ENCODE data around the gene RNF121. TPM values are rescaled to one million over a fixed set of nuclear protein-coding genes. Genes with fewer than 3 reads are reported as not detected.

The RNF121 gene
- total RNA-seq, 1 donor from 2014 or later = 21.1 TPM

DNA sequence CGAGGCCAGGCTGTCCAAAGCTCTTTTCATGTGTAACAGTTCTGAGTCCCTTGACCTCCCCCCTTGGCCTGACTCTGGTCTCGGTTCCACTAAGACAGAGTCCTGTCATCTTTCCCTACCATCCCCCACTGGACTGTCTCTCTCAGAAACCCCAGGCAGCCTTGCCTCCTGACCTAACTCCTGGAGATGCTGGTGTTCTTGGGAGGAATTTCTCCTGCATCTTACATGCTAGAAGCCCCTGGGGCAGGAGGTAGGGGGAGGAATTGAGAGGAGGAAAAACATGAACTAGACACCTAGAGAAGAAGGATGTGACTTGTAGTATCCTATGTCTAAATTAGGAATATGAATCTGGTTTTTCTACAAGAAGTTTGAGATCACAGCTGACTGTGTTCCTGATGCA lies 69.2 kb downstream of the RNF121 start:
- Histone ChIP-seq H3K4me1 (peaks cover 22% of the 10 kb centered on the region), H3K9me3 (no peaks in the 10 kb centered on the region), H3K4me3 (no peak overlapping the region), H3K27ac (no peak overlapping the region), H3K36me3 (peaks cover 0 to 19% of the 10 kb centered on the region in 2 donors), H3K27me3 (no peaks in the 10 kb centered on the region)
- TF ChIP-seq POLR2AphosphoS5 (IDR thresholded peaks at IDR 0.05; ENCODE audit: insufficient read depth in 1 of 2, low read depth in 1 of 2) (no peak), POLR2A (IDR thresholded peaks at IDR 0.05) (no peak)
- TF ChIP-seq, protein P1, sequence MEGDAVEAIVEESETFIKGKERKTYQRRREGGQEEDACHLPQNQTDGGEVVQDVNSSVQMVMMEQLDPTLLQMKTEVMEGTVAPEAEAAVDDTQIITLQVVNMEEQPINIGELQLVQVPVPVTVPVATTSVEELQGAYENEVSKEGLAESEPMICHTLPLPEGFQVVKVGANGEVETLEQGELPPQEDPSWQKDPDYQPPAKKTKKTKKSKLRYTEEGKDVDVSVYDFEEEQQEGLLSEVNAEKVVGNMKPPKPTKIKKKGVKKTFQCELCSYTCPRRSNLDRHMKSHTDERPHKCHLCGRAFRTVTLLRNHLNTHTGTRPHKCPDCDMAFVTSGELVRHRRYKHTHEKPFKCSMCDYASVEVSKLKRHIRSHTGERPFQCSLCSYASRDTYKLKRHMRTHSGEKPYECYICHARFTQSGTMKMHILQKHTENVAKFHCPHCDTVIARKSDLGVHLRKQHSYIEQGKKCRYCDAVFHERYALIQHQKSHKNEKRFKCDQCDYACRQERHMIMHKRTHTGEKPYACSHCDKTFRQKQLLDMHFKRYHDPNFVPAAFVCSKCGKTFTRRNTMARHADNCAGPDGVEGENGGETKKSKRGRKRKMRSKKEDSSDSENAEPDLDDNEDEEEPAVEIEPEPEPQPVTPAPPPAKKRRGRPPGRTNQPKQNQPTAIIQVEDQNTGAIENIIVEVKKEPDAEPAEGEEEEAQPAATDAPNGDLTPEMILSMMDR (IDR thresholded peaks at IDR 0.05) = no peak
- no peak for DNase-seq (ENCODE audit: extremely low spot score in 2 of 2)
- intact Hi-C loops (cut with DNase I) = no loop called here

DNA sequence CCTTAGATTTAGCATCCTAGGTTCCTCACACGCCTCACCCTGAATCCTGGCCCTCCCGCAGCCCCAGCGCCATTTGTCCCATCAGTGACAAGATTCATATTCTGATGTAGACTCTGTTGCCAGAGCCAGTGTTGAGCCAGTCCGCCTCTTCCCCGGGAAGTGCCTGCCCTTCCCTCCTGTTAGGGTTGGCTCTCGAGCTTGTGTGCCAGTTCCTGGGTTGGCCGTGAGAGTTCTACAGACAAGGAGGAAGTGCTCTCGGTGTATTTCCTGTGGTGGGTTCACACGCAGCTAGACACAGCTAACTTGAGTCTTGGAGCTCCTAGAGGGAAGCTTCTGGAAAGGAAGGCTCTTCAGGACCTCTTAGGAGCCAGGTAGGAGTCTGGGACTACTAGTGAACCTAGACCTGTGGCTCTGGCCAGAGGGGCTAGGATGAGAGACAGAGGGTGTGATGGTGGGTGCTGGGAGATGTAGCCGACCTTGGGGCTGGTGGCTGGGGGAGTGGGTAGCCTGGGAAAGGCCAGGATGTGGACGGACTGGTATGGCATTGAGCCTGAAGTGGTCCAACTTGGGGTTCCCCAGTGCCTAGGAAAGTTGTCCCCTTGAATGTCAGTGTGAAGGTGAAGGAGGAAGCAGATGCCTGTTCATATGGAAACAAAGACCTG lies 69.9 kb downstream of the RNF121 start, which contains the start of gene IL18BP:
IL18BP (plus strand) TSS at position 261 of the 662 bp plus-strand sequence. CDS start 1,076 bp downstream, outside the sequence.
- H3K27ac ChIP-seq = peak within 1 kb of the TSS; percentile 31
- no peak for DNase-seq (ENCODE audit: extremely low spot score in 2 of 2)

DNA sequence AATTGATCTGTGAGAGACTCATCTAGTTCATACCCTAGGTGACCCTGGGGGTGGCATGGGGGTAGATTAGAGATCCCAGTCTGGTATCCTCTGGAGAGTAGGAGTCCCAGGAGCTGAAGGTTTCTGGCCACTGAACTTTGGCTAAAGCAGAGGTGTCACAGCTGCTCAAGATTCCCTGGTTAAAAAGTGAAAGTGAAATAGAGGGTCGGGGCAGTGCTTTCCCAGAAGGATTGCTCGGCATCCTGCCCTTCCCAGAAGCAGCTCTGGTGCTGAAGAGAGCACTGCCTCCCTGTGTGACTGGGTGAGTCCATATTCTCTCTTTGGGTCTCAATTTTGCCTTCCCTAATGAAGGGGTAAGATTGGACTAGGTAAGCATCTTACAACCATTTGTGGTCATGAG lies 70.5 kb downstream of the RNF121 start:
- Histone ChIP-seq H3K36me3 (peaks cover 4 to 32% of the 10 kb centered on the region in 2 donors), H3K27ac (peak overlapping the region; percentile 31), H3K27me3 (no peaks in the 10 kb centered on the region), H3K9me3 (no peaks in the 10 kb centered on the region), H3K4me3 (peak overlapping the region; percentile 12 to 36), H3K4me1 (peaks cover 22% of the 10 kb centered on the region)
- DNase-seq (ENCODE audit: extremely low spot score in 2 of 2) = peak in 1 of 2 donors; percentile 86
- intact Hi-C loops (cut with DNase I) = no loop called here
- TF ChIP-seq POLR2A (IDR thresholded peaks at IDR 0.05) (no peak), POLR2AphosphoS5 (IDR thresholded peaks at IDR 0.05; ENCODE audit: insufficient read depth in 1 of 2, low read depth in 1 of 2) (no peak)
- TF ChIP-seq, protein P1 (IDR thresholded peaks at IDR 0.05) = no peak

More for the DNA sequence above, 69.9 kb downstream of the RNF121 start, which contains the start of gene IL18BP:
- intact Hi-C loops (cut with DNase I) = no loop called here
- Histone ChIP-seq H3K27me3 (no peaks in the 10 kb centered on the region), H3K4me1 (peaks cover 22% of the 10 kb centered on the region), H3K36me3 (peaks cover 1 to 26% of the 10 kb centered on the region in 2 donors), H3K9me3 (no peaks in the 10 kb centered on the region), H3K4me3 (peak within 1 kb of the TSS; percentile 12 to 36)
- TF ChIP-seq, protein P1 (IDR thresholded peaks at IDR 0.05) = no peak
- TF ChIP-seq POLR2AphosphoS5 (IDR thresholded peaks at IDR 0.05; ENCODE audit: insufficient read depth in 1 of 2, low read depth in 1 of 2) (peak in 1 of 2 donors; percentile 18), POLR2A (IDR thresholded peaks at IDR 0.05) (no peak)

DNA sequence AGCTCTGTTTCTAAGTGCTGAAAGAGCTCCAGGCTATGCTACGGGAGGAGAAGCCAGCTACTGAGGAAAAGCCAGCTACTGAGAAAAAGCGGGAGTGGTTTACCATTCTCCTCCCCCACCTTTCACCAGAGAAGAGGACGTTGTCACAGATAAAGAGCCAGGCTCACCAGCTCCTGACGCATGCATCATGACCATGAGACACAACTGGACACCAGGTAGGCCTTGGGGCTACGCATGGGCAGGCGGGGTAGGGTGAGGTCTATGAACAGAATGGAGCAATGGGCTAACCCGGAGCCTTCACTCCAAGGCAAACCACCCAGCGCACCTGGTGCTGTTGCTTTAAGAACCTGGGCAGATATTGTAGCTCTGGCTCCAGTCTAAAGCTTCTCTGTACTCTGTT lies 71.0 kb downstream of the RNF121 start:
- Histone ChIP-seq H3K27ac (peak overlapping the region; percentile 31), H3K36me3 (peaks cover 4 to 36% of the 10 kb centered on the region in 2 donors), H3K4me3 (peak overlapping the region; percentile 12 to 36), H3K27me3 (no peaks in the 10 kb centered on the region), H3K4me1 (peaks cover 22% of the 10 kb centered on the region), H3K9me3 (no peaks in the 10 kb centered on the region)
- TF ChIP-seq POLR2A (IDR thresholded peaks at IDR 0.05) (no peak), POLR2AphosphoS5 (IDR thresholded peaks at IDR 0.05; ENCODE audit: insufficient read depth in 1 of 2, low read depth in 1 of 2) (no peak)
- TF ChIP-seq, protein P1 (IDR thresholded peaks at IDR 0.05) = no peak
- no peak for DNase-seq (ENCODE audit: extremely low spot score in 2 of 2)
- intact Hi-C loops (cut with DNase I) = no loop called here

Measured in vagina (tissue), 2 donors.